Brain microvascular endothelial cell (primary cell): Measurements from ENCODE around the gene PSEN1.
A peak's percentile ranks its signal among the peaks of the same experiment; 100 is the strongest.

Experiments used
- DNase-seq: peaks from one replicate; pipeline ENCODE4 v3.0.0-alpha.2; 2020
- H3K27ac ChIP-seq: fragments of 250-450 bp; sonication (Bioruptor Pico); 2 replicates; pipeline ENCODE4 v1.5.1; 2020; ENCODE audit warnings: mild to moderate bottlenecking, moderate library complexity
- H3K27me3 ChIP-seq: fragments of 250-450 bp; sonication (Bioruptor Pico); replicated peaks from 2 replicates; pipeline ENCODE4 v1.5.1; 2020; ENCODE audit warnings: mild to moderate bottlenecking
- H3K36me3 ChIP-seq: fragments of 250-450 bp; sonication (Bioruptor Pico); replicated peaks from 2 replicates; pipeline ENCODE4 v1.5.1; 2020; ENCODE audit warnings: mild to moderate bottlenecking
- H3K4me3 ChIP-seq: 2 replicates; pipeline ENCODE4 v1.5.1; 2011; ENCODE audit warnings: low read depth, mild to moderate bottlenecking, control low read depth, low read length, moderate library complexity
- CTCF ChIP-seq: IDR thresholded peaks from 2 replicates; pipeline ENCODE4 v1.5.1; 2011; ENCODE audit warnings: low read depth, mild to moderate bottlenecking, moderate library complexity, low read length, control low read depth, inconsistent platforms; ENCODE audit errors: missing control alignments
- in situ Hi-C: cut with HindIII; loops from 2 replicates; pipeline ENCODE4 v1.10.0; 2017; ENCODE audit warnings: low sequenced_read_pairs, low pct_ligation_motif_present

Gene PSEN1

GRCh38 chr14:73237786-73238423 lies 101.6 kb downstream of the PSEN1 start:
- H3K36me3 ChIP-seq = no peaks in the 10 kb centered on the region
- in situ Hi-C loops = no loop called here
- no peak for TF ChIP-seq CTCF
- no peak for DNase-seq
- H3K4me3 ChIP-seq = peak overlapping the region; percentile 49
- H3K27me3 ChIP-seq = peaks cover 13% of the 10 kb centered on the region
- no peak overlapping the region for H3K27ac ChIP-seq

- Histone ChIP-seq H3K27me3 (peaks cover 13% of the 10 kb centered on the region), H3K4me3 (peak overlapping the region; percentile 49), H3K36me3 (no peaks in the 10 kb centered on the region), H3K27ac (no peak overlapping the region)
- no peak for TF ChIP-seq CTCF
- in situ Hi-C loops = no loop called here
- DNase-seq = peak; percentile 49
Measured at GRCh38 chr14:73238424-73238852, 102.1 kb downstream of the PSEN1 start.

- Histone ChIP-seq H3K27ac (no peak overlapping the region), H3K4me3 (peak overlapping the region; percentile 30), H3K27me3 (peaks cover 11% of the 10 kb centered on the region), H3K36me3 (no peaks in the 10 kb centered on the region)
- TF ChIP-seq CTCF = no peak
- in situ Hi-C loops = no loop called here
- DNase-seq = no peak
Measured at GRCh38 chr14:73238941-73239340, 102.6 kb downstream of the PSEN1 start.

- H3K36me3 ChIP-seq = no peaks in the 10 kb centered on the region
- peak; percentile 53 for DNase-seq
- H3K27ac ChIP-seq = no peak overlapping the region
- peak overlapping the region; percentile 29 for H3K4me3 ChIP-seq
- TF ChIP-seq CTCF = no peak
- in situ Hi-C loops = no loop called here
- H3K27me3 ChIP-seq = peaks cover 7% of the 10 kb centered on the region
Measured at GRCh38 chr14:73239393-73240241, 103.3 kb downstream of the PSEN1 start.

GRCh38 chr14:73240816-73241480 lies 104.6 kb downstream of the PSEN1 start:
- no peak for TF ChIP-seq CTCF
- no peaks in the 10 kb centered on the region for H3K36me3 ChIP-seq
- no peak for DNase-seq
- H3K27me3 ChIP-seq = peaks cover 7% of the 10 kb centered on the region
- H3K4me3 ChIP-seq = no peak overlapping the region
- in situ Hi-C loops = no loop called here
- no peak overlapping the region for H3K27ac ChIP-seq
